Endodermal cell (in vitro differentiated cells): ENCODE results near the gene CLIC4. TPM values are rescaled to one million over a fixed set of nuclear protein-coding genes. Genes with fewer than 3 reads are reported as not detected.

Experiments used
- DNase-seq: peaks from one replicate; pipeline ENCODE4 v3.0.0-alpha.2; 2017
- H3K27ac ChIP-seq: 2 replicates; pipeline ENCODE4 v1.5.1; 2013; ENCODE audit warnings: mild to moderate bottlenecking, low read depth, low read length, moderate library complexity
- H3K27me3 ChIP-seq: 2 replicates; pipeline ENCODE4 v1.6.1; 2013; ENCODE audit warnings: mild to moderate bottlenecking, low read length, moderate library complexity; ENCODE audit not compliant: insufficient read depth, control insufficient read depth, poor library complexity, severe bottlenecking
- H3K36me3 ChIP-seq: 2 replicates; pipeline ENCODE4 v1.7.0; 2013; ENCODE audit warnings: mild to moderate bottlenecking, low read length, moderate library complexity; ENCODE audit not compliant: control insufficient read depth, insufficient read depth
- H3K4me1 ChIP-seq: one replicate; pipeline ENCODE4 v1.7.0; 2013; ENCODE audit warnings: low read length; ENCODE audit not compliant: control insufficient read depth, insufficient read depth
- H3K4me3 ChIP-seq: 2 replicates; pipeline ENCODE4 v1.5.1; 2013; ENCODE audit warnings: mild to moderate bottlenecking, low read length, moderate library complexity
- H3K9ac ChIP-seq: 2 replicates; pipeline ENCODE4 v1.6.1; 2013; ENCODE audit warnings: mild to moderate bottlenecking, low read length, moderate library complexity; ENCODE audit not compliant: poor library complexity, severe bottlenecking; ENCODE audit errors: extremely low read depth
- H3K9me3 ChIP-seq: 2 replicates; pipeline ENCODE4 v1.6.1; 2013; ENCODE audit warnings: mild to moderate bottlenecking, low read length, moderate library complexity; ENCODE audit not compliant: control insufficient read depth
- H3K27ac Mint-ChIP-seq: 2 replicates; pipeline ENCODE4 v1.8.0; 2020; ENCODE audit warnings: mixed read lengths
- H3K27me3 Mint-ChIP-seq: 2 replicates; pipeline ENCODE4 v1.8.0; 2021; ENCODE audit warnings: mild to moderate bottlenecking, mixed read lengths; ENCODE audit not compliant: insufficient read depth
- H3K36me3 Mint-ChIP-seq: 2 replicates; pipeline ENCODE4 v1.8.0; 2020; ENCODE audit warnings: low read depth, mixed read lengths
- H3K4me1 Mint-ChIP-seq: 2 replicates; pipeline ENCODE4 v1.8.0; 2020; ENCODE audit warnings: mixed read lengths
- H3K4me3 Mint-ChIP-seq: 2 replicates; pipeline ENCODE4 v1.8.0; 2020; ENCODE audit warnings: mild to moderate bottlenecking, moderate library complexity, mixed read lengths
- H3K9me3 Mint-ChIP-seq: 2 replicates; pipeline ENCODE4 v1.8.0; 2020; ENCODE audit warnings: mild to moderate bottlenecking, mixed read lengths
- CTCF ChIP-seq: fragments of 200-600 bp; sonication (generic); conservative IDR thresholded peaks from 2 replicates; pipeline ENCODE4 v1.5.0; 2021; ENCODE audit warnings: antibody characterized with exemption, mild to moderate bottlenecking
- WGBS, 2 experiments: methylation state at CpG; one replicate each; pipeline versions ENCODE4 v1.1.5 to v1.1.7; 2013; ENCODE audit warnings: missing lambda C conversion rate in 2 of 2, mixed read lengths in 1 of 2; ENCODE audit not compliant: insufficient coverage in 1 of 2, insufficient read length in 1 of 2; 5-methylcytosine and 5-hydroxymethylcytosine counted together
- total RNA-seq, 2 donors: library from RNA; stranded (reverse); fragmentation: NEBNext Ultra II Directional in 1 of 2; extraction: Animal tissue kit (Norgen Biotek cat#: 25700) in 1 of 2; gene quantifications; 2 replicates in 1 of 2; 3 replicates in 1 of 2; pipeline ENCODE4 v1.2.1, GENCODE V29; 2021

Gene CLIC4
- total RNA-seq, 2 donors from 2014 or later = 119 to 146 TPM

- Histone ChIP-seq H3K4me3 (no peak overlapping the region), H3K4me1 (no peaks in the 10 kb centered on the region), H3K9ac (no peak overlapping the region), H3K27me3 (peaks cover 9% of the 10 kb centered on the region), H3K9me3 (no peaks in the 10 kb centered on the region), H3K36me3 (no peaks in the 10 kb centered on the region), H3K27ac (no peak overlapping the region)
- no peak for DNase-seq
- no peak overlapping the region for H3K27ac Mint-ChIP-seq
- no peaks in the 10 kb centered on the region for H3K36me3 Mint-ChIP-seq
- H3K9me3 Mint-ChIP-seq = no peaks in the 10 kb centered on the region
- 72 to 86% methylated on average over 3 to 6 of the region's 6 CpGs for WGBS, 2 experiments
- peaks cover 3% of the 10 kb centered on the region for H3K4me1 Mint-ChIP-seq
- no peak for TF ChIP-seq CTCF
- H3K27me3 Mint-ChIP-seq = peaks cover 16% of the 10 kb centered on the region
- H3K4me3 Mint-ChIP-seq = no peak overlapping the region
These were observed 108.4 kb downstream of the CLIC4 start for GRCh38 chr1:24853649-24854048.

GRCh38 chr1:24855474-24855873 lies 110.2 kb downstream of the CLIC4 start:
- Mint-ChIP-seq H3K36me3 (no peaks in the 10 kb centered on the region), H3K4me1 (no peaks in the 10 kb centered on the region), H3K27me3 (peaks cover 3% of the 10 kb centered on the region), H3K4me3 (no peak overlapping the region), H3K27ac (no peak overlapping the region), H3K9me3 (no peaks in the 10 kb centered on the region)
- H3K27me3 ChIP-seq = no peaks in the 10 kb centered on the region
- WGBS, 2 experiments = 75 to 84% methylated on average over 5 of the region's 5 CpGs
- H3K36me3 ChIP-seq = no peaks in the 10 kb centered on the region
- H3K4me1 ChIP-seq = no peaks in the 10 kb centered on the region
- H3K9me3 ChIP-seq = no peaks in the 10 kb centered on the region
- H3K9ac ChIP-seq = no peak overlapping the region
- no peak overlapping the region for H3K4me3 ChIP-seq
- DNase-seq = no peak
- no peak overlapping the region for H3K27ac ChIP-seq
- TF ChIP-seq CTCF = no peak

GRCh38 chr1:24856787-24857506 lies 111.7 kb downstream of the CLIC4 start:
- 96 to 97% methylated on average over 9 to 16 of the region's 16 CpGs for WGBS, 2 experiments
- Mint-ChIP-seq H3K9me3 (no peaks in the 10 kb centered on the region), H3K36me3 (no peaks in the 10 kb centered on the region)

More at GRCh38 chr1:24856787-24857506, 111.7 kb downstream of the CLIC4 start:
- Mint-ChIP-seq H3K27me3 (peaks cover 3% of the 10 kb centered on the region), H3K4me1 (no peaks in the 10 kb centered on the region), H3K27ac (no peak overlapping the region), H3K4me3 (no peak overlapping the region)
- Histone ChIP-seq H3K9me3 (no peaks in the 10 kb centered on the region), H3K27ac (no peak overlapping the region), H3K4me1 (no peaks in the 10 kb centered on the region), H3K4me3 (no peak overlapping the region), H3K36me3 (no peaks in the 10 kb centered on the region), H3K9ac (no peak overlapping the region), H3K27me3 (no peaks in the 10 kb centered on the region)
- DNase-seq = no peak
- TF ChIP-seq CTCF = no peak
